Neural cell (in vitro differentiated cells): ENCODE measurements around the gene TOR2A. TPM values are rescaled to one million over a fixed set of nuclear protein-coding genes. Genes with fewer than 3 reads are reported as not detected.

Source experiments
- H2AFZ ChIP-seq: fragments of 200-600, 300-800 bp; sonication (generic), shearing (Covaris generic); 2 replicates; pipeline ENCODE4 v1.6.0; 2014; ENCODE audit warnings: low read depth, mild to moderate bottlenecking, antibody characterized with exemption, low read length, moderate library complexity
- H3F3A ChIP-seq: fragments of 200-600 bp; shearing (Covaris generic); 2 replicates; pipeline ENCODE4 v1.6.1; 2016; ENCODE audit warnings: mild to moderate bottlenecking, moderate library complexity, mixed read lengths, antibody characterized with exemption, low read length; ENCODE audit not compliant: insufficient read depth, poor library complexity, severe bottlenecking
- H3K27ac ChIP-seq: fragments of 200-600, 300-800 bp; sonication (generic), shearing (Covaris generic); 2 replicates; pipeline ENCODE4 v1.5.1; 2014; ENCODE audit warnings: mild to moderate bottlenecking, low read length, moderate library complexity
- H3K27me3 ChIP-seq: fragments of 300-800, 200-600 bp; sonication (generic), shearing (Covaris generic); 2 replicates; pipeline ENCODE4 v1.6.0; 2014; ENCODE audit warnings: mild to moderate bottlenecking, low read depth, low read length, moderate library complexity; ENCODE audit not compliant: insufficient read depth
- H3K36me3 ChIP-seq: fragments of 300-800, 200-600 bp; sonication (generic), shearing (Covaris generic); 2 replicates; pipeline ENCODE4 v1.5.1; 2014; ENCODE audit warnings: mild to moderate bottlenecking, antibody characterized with exemption, low read length, moderate library complexity; ENCODE audit not compliant: insufficient read depth
- H3K4me2 ChIP-seq: fragments of 300-800, 200-600 bp; sonication (generic), shearing (Covaris generic); 2 replicates; pipeline ENCODE4 v1.6.0; 2014; ENCODE audit warnings: mild to moderate bottlenecking, low read length
- H3K4me3 ChIP-seq: fragments of 300-800, 200-600 bp; sonication (generic), shearing (Covaris generic); 2 replicates; pipeline ENCODE4 v1.5.1; 2014; ENCODE audit warnings: mild to moderate bottlenecking, low read length, moderate library complexity
- H3K79me2 ChIP-seq: fragments of 200-600 bp; shearing (Covaris generic); replicated peaks from 2 replicates; pipeline ENCODE4 v1.6.0; 2014; ENCODE audit warnings: mild to moderate bottlenecking, low read length, moderate library complexity; ENCODE audit not compliant: insufficient read depth
- H3K9ac ChIP-seq: fragments of 300-800, 200-600 bp; sonication (generic), shearing (Covaris generic); 2 replicates; pipeline ENCODE4 v1.6.1; 2016; ENCODE audit warnings: mild to moderate bottlenecking, low read length, mixed read lengths
- H3K9me2 ChIP-seq: fragments of 200-600 bp; shearing (Covaris generic); 2 replicates; pipeline ENCODE4 v1.6.1; 2016; ENCODE audit warnings: mild to moderate bottlenecking, low read length, mixed read lengths; ENCODE audit not compliant: insufficient read depth
- H3K9me3 ChIP-seq: fragments of 200-600, 300-800 bp; sonication (generic), shearing (Covaris generic); 2 replicates; pipeline ENCODE4 v1.6.1; 2016; ENCODE audit warnings: mild to moderate bottlenecking, mixed run types, low read length, moderate library complexity, mixed read lengths
- H4K20me1 ChIP-seq: fragments of 200-600 bp; shearing (Covaris generic); 2 replicates; pipeline ENCODE4 v1.6.1; 2016; ENCODE audit warnings: mild to moderate bottlenecking, mixed run types; ENCODE audit not compliant: insufficient read depth
- CTCF ChIP-seq: fragments of 450-650 bp; IDR thresholded peaks from 2 replicates; pipeline ENCODE4 v1.5.1; 2014; ENCODE audit warnings: antibody characterized with exemption, mild to moderate bottlenecking, moderate library complexity; ENCODE audit not compliant: poor library complexity, severe bottlenecking
- EP300 ChIP-seq: fragments of 450-650 bp; conservative IDR thresholded peaks from 2 replicates; pipeline ENCODE4 v1.6.1; 2014; ENCODE audit warnings: antibody characterized with exemption, mild to moderate bottlenecking, moderate library complexity; ENCODE audit not compliant: poor library complexity, severe bottlenecking
- EZH2 ChIP-seq: fragments of 200-600, 300-800 bp; shearing (Covaris generic), sonication (generic); IDR thresholded peaks from 2 replicates; pipeline ENCODE4 v1.6.1; 2014; ENCODE audit warnings: antibody characterized with exemption, low read length, borderline replicate concordance, mild to moderate bottlenecking; ENCODE audit not compliant: insufficient read depth, poor library complexity, severe bottlenecking
- MXI1 ChIP-seq: fragments of 450-650 bp; conservative IDR thresholded peaks from 2 replicates; pipeline ENCODE4 v1.6.1; 2014; ENCODE audit warnings: antibody characterized with exemption, mild to moderate bottlenecking; ENCODE audit not compliant: poor library complexity, severe bottlenecking
- POLR2AphosphoS5 ChIP-seq: IDR thresholded peaks from 2 replicates; pipeline ENCODE4 v1.6.1; 2012
- RAD21 ChIP-seq: fragments of 450-650 bp; conservative IDR thresholded peaks from 2 replicates; pipeline ENCODE4 v1.6.1; 2014; ENCODE audit warnings: antibody characterized with exemption, mild to moderate bottlenecking, moderate library complexity
- REST ChIP-seq: IDR thresholded peaks from 2 replicates; pipeline ENCODE4 v1.6.1; 2012; ENCODE audit warnings: borderline replicate concordance
- SMC3 ChIP-seq: fragments of 450-650 bp; conservative IDR thresholded peaks from 2 replicates; pipeline ENCODE4 v1.6.1; 2014; ENCODE audit warnings: antibody characterized with exemption, mild to moderate bottlenecking, moderate library complexity; ENCODE audit not compliant: poor library complexity
- TAF1 ChIP-seq: IDR thresholded peaks from 2 replicates; pipeline ENCODE4 v1.6.1; 2012; ENCODE audit warnings: low read depth
- polyA plus RNA-seq: library from polyadenylated mRNA; depleted of rRNA; stranded (reverse); fragments of >200 nt; gene quantifications from 2 replicates; pipeline ENCODE4 v1.2.3, GENCODE V29; 2014

Gene TOR2A
- polyA plus RNA-seq, 1 donor from 2014 or later: 59.7 TPM

- Histone ChIP-seq H3K9me3 (no peaks in the 10 kb centered on the region), H3K79me2 (no peaks in the 10 kb centered on the region), H3F3A (no peaks in the 10 kb centered on the region), H3K27me3 (no peaks in the 10 kb centered on the region), H3K9ac (no peak overlapping the region), H4K20me1 (no peaks in the 10 kb centered on the region), H3K27ac (no peak overlapping the region), H2AFZ (no peak overlapping the region), H3K36me3 (no peaks in the 10 kb centered on the region), H3K4me3 (no peak overlapping the region), H3K4me2 (no peak overlapping the region), H3K9me2 (no peaks in the 10 kb centered on the region)
- TF ChIP-seq POLR2AphosphoS5 (no peak), REST (no peak), CTCF (no peak), EP300 (no peak), RAD21 (no peak), MXI1 (no peak), TAF1 (no peak), SMC3 (no peak), EZH2 (no peak)
Measured at GRCh38 chr9:127707766-127708165, 27.3 kb downstream of the TOR2A start.

- H3K4me2 ChIP-seq: no peak within 1 kb of the TSS
- no peaks in the 10 kb centered on the region for H3K9me3 ChIP-seq
Measured at GRCh38 chr9:127706836-127707241, 28.3 kb downstream of the TOR2A start, which contains the start of gene CFAP157. CFAP157 (plus strand) TSS chr9:127706988; CDS start chr9:127707032, 44 bp downstream.

More at GRCh38 chr9:127706836-127707241, 28.3 kb downstream of the TOR2A start, which contains the start of gene CFAP157:
- H3K9me2 ChIP-seq: no peaks in the 10 kb centered on the region
- no peak within 1 kb of the TSS for H3K9ac ChIP-seq
- H3K36me3 ChIP-seq: no peaks in the 10 kb centered on the region
- H3K79me2 ChIP-seq: no peaks in the 10 kb centered on the region
- no peak within 1 kb of the TSS for H3K4me3 ChIP-seq
- no peak within 1 kb of the TSS for H3K27ac ChIP-seq
- H4K20me1 ChIP-seq: no peaks in the 10 kb centered on the region
- H3K27me3 ChIP-seq: no peaks in the 10 kb centered on the region
- no peak within 1 kb of the TSS for H2AFZ ChIP-seq
- TF ChIP-seq EP300 (no peak), REST (no peak), RAD21 (no peak), SMC3 (no peak), TAF1 (no peak), MXI1 (no peak), POLR2AphosphoS5 (no peak), EZH2 (no peak), CTCF (no peak)
- no peaks in the 10 kb centered on the region for H3F3A ChIP-seq
